Loucy (cell line): ENCODE measurements around the gene MTMR1.

Experiments
- EZH2phosphoT487 ChIP-seq: fragments of 200-600 bp; IDR thresholded peaks from 2 replicates; pipeline ENCODE4 v1.6.1; 2018; ENCODE audit warnings: antibody characterized with exemption, mild to moderate bottlenecking, moderate library complexity, borderline replicate concordance
- TF ChIP-seq, protein P1 (sequence below): fragments of 200-600 bp; sonication (generic); conservative IDR thresholded peaks from 2 replicates; pipeline ENCODE4 v1.5.1; 2014; ENCODE audit warnings: mild to moderate bottlenecking, antibody characterized with exemption, low read length

DNA sequence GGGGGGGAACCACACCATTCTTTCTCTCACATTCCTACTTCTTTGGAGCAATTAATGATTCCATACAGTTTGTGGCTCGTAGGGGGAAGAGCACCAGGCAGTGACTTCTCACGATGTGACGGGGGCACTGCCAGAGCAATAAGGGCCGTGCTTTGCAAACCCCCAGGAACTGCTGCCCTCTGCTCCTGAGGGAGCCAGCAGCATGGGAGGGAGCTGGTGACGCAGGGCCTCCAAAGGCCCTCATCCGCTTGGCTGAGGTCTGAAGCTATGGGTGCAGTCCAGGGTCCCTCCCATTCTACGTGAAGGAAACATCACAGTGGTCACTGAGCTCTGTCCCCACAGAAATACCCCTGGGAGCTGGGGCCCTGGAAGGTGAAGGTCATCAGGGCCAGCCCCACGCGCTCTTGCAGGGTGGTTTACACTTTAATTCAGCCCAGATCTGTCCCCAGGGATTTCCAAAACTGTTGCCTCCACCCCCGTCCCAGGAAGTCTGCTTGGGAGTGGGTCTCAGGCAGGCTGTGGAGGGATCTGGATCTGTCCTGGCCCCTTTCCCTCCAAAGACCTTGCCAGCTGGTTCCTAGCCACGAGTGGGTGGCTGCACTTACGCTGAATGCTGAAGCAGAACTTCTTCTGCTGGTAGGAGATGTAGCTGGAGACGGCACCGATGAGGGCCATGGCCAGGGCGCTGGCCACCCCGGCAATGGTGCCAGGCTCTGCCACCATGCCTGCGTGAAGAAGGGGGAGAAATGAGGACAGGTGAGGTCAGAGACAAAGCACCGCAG lies 82.6 kb downstream of the MTMR1 start:
- TF ChIP-seq, protein P1, sequence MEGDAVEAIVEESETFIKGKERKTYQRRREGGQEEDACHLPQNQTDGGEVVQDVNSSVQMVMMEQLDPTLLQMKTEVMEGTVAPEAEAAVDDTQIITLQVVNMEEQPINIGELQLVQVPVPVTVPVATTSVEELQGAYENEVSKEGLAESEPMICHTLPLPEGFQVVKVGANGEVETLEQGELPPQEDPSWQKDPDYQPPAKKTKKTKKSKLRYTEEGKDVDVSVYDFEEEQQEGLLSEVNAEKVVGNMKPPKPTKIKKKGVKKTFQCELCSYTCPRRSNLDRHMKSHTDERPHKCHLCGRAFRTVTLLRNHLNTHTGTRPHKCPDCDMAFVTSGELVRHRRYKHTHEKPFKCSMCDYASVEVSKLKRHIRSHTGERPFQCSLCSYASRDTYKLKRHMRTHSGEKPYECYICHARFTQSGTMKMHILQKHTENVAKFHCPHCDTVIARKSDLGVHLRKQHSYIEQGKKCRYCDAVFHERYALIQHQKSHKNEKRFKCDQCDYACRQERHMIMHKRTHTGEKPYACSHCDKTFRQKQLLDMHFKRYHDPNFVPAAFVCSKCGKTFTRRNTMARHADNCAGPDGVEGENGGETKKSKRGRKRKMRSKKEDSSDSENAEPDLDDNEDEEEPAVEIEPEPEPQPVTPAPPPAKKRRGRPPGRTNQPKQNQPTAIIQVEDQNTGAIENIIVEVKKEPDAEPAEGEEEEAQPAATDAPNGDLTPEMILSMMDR, result no peak
- TF ChIP-seq EZH2phosphoT487, result no peak
